HG02763 (cell line): ENCODE measurements around the gene NMNAT3.

ENCODE experiments used
- ATAC-seq: cut with Tn5 transposase; IDR thresholded peaks from one replicate; pipeline ENCODE4 v1.9.1; 2021; ENCODE audit warnings: mild to moderate bottlenecking, moderate library complexity; ENCODE audit not compliant: unreplicated experiment

The NMNAT3 gene

GRCh38 chr3:139677388-139678155 lies at the start of gene NMNAT3:
Gene NMNAT3 (minus strand): TSS chr3:139677972. CDS start chr3:139627724, 50,248 bp downstream.
- peak; percentile 95 for ATAC-seq

GRCh38 chr3:139721370-139721769 lies 43.6 kb upstream of the NMNAT3 start:
- ATAC-seq, result no peak

- ATAC-seq, result no peak
These were observed 40.6 kb upstream of the NMNAT3 start for GRCh38 chr3:139718415-139718814.

DNA sequence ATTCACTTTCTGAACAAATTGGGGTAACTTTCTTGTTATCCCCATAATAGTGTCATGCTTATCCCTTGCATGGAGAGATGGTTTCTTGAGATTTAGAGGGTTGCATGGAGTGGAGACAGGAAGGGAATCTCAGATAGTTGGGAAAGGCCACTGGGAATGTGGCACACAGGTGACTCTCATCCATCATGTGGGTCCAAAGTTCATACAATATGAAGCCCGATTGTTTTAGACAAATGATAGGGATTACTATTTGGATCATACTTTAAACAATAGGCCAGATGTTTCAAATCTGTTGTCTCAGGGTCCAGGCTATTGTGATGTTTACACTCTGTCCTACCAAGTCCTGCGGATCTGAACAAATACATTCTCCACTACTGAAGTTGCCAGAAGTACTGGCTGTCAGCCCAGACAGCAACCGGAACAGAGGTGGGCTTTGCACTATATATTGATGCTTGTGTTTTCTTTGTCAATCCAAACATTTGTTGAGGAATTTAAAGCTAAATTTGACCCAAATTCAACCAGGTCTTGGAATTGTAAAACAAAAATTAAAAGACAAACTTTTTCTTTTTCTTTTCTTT lies 39.2 kb upstream of the NMNAT3 start:
- no peak for ATAC-seq

GRCh38 chr3:139715743-139716360 lies 38.1 kb upstream of the NMNAT3 start:
- no peak for ATAC-seq

DNA sequence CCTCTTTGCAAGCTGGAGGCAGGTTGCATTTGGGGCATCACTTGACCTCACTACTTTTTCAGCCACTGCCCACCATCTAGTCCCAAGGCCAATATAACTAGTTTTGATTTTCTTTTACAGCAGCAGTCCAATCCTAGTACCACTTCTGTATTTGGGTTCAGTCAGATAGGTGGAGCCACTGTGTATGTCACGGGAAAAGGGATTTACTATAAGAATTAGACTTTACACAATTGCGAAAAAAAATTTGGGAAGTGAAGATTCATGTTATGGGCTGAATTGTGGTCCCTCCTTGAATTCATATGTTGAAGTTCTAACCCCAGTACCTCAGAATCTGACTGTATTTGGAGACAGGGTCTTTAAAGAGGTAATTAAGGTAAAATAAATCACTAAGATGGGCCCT lies 37.4 kb upstream of the NMNAT3 start:
- no peak for ATAC-seq

DNA sequence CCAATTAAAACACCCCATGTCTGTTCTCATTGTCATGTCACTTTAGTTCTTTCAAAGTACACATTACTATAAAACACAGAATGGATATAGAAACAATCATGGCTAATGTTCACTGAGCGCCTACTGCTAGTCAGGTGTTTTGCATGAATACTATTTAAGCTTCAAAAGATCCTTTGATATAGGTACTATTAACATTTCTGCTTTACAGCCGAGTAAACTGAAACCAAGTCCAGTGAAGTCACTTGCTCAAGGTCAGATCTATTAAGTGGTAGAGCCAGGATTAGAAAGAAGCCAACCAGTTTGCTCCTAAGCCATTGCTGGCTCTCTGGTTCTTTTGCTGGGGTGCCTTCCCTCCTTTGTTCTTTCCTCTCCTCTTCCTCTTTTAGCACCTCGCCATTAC lies 32.4 kb upstream of the NMNAT3 start:
- no peak for ATAC-seq

DNA sequence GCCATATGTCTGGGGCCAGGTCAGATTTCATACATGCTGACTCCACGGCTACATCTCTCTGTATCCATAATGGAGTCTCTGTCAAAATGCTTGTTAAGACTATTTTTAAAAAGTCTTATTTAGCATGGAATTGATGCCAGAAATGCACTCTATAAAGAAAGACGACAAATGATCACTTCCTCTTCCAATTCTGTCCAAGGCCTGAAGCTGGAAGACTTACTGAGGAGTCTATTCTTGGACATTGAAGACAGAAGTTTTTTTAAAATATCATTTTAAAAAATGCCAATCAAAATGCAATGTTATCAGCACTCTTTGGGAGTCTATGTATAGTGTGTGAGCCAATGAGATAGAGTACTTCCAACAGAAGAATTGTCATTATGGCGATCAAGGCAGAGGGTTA lies 27.9 kb upstream of the NMNAT3 start:
- ATAC-seq, result no peak

DNA sequence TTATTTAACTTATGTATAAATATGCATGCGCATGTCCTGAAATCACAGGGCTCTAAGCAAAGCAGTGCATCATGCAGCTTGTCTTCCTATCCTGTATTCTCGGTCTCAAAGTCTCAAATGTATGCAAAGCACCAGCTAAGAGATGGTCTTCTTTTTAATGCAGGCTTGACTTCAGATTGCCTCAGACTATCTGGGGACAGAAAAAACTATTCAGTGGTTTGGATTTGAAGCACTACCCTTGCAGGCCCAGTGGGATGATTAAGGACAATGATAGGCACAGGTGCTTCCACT lies 18.5 kb upstream of the NMNAT3 start:
- ATAC-seq, result no peak

DNA sequence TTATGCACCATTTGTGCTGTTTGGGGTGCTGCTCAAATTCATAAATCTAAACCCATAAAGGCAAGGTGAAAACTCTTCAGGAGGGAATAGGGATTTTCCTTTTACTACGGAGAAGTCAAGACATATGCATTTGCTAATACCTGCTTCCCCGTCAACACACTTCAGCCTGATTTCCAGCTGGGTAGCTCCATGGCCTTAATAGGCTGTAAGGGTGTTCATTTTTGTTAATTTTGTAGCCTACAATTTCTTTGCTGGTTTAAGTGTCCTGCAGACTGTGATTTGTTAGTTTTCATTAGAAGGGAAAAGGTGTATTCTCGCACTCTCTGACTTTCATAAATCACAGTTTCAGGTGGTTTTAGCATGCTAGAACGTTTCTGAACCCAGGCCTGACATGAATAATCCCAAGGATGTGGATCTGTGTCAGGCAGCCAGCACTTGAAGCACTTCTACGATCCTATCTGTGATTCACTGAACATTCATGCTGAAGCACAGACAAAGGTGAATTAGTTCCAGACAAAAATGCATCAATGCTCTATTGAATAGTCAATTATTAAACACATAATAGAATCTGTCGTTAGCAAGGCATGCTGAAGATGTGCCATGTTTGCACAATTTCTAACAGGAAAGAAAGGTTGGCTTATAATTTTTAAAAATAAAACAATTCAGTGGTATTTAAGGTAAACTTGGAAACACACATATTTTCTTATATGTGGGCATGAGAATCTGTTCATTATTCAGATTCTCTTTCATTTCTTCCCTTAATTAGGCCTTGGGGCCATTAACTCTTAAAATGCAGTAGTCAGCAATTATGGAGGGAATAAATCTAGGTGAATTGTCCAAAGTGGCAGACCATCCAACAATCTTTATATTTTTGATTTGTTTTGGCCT lies 17.9 kb upstream of the NMNAT3 start:
- ATAC-seq, result no peak

DNA sequence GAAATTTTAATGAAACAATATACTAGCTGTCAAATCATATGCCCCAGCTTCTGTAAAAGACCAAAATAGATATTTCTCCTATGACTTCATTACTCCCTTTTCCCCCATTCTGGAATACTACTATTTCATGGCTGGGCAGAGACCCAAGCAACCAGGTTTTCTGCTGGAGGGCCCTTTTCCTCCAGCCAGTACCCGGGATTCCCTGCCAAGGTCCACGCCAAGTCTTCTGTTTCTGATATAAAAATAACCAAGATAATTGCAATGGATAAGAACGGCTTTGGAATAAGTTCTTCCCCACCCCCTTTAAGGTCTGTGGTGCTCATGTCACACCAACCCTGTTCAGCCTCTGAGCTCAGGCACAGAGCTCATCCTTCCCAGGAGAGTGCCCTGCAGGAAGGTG lies 17.2 kb upstream of the NMNAT3 start:
- ATAC-seq, result no peak

DNA sequence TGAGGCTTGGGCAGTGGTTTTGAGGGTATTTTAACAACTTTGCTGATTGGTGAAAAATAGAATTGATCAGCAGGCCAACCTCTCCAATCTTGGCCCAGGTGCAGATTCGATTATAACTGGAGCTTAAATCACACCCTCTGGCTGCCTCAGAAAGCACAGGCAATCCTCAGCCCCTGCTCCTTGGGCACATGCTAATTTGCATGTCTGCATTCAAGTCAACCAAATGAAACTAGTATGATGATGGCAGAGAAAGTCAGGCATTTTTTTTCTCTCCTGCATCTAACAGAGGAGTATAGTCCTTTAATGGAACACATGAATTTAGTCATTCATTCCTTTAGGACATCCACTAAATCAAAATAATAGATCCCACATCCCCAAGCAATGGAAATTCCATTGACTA lies 16.8 kb upstream of the NMNAT3 start:
- ATAC-seq, result no peak

- no peak for ATAC-seq
These were observed 13.8 kb upstream of the NMNAT3 start for GRCh38 chr3:139691619-139692018.

- no peak for ATAC-seq
These were observed 12.0 kb upstream of the NMNAT3 start for GRCh38 chr3:139689708-139690228.

- no peak for ATAC-seq
These were observed 11.3 kb upstream of the NMNAT3 start for GRCh38 chr3:139689122-139689521.

- ATAC-seq, result no peak
These were observed 9.7 kb upstream of the NMNAT3 start for GRCh38 chr3:139687431-139687830.

GRCh38 chr3:139686624-139687023 lies 8.9 kb upstream of the NMNAT3 start:
- no peak for ATAC-seq

DNA sequence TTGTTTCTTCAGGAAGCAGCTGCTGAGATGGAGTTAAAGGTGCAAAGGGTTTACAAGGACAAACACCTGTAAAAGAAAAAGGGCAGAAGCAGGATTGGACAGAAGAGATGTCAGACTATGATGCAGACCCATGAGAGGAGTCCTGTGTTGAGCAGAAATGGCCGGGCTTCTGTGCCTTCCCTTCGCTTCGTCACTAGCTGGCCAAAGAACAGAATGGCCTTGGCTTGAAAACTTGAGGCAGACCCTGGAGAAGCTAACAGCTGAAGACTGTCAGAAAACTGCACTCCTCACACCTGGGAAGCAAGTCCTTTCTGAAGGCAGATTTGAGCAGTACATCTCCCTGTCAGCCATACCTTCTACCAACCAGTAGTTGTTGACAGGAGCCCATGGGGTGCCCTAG lies 8.4 kb upstream of the NMNAT3 start:
- ATAC-seq, result no peak

DNA sequence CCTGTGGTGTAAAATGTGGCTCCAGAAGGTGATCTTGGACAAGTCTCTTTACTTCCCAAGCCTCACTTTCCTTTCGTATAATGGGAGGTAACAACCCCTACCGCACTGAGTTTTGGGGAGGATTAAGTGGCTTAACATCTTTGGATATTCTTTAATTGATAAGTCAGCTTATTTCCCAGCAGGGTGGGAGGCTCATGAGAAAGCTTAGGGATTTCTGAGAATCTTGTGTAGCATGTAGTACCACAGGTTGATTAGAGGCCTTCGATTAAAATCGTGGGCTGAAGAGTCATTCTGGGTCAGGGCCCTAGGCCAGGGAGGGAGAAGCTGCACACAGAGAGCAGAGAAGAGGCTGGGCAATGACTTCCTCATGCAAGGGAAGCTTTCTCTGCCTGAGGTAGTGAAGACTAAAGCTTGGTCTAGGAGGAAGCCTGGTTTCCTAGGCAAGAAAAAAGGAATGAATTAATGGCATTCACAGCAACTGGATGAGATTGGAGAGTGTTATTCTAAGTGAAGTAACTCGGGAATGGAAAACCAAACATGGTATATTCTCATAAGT lies 1.5 kb upstream of the NMNAT3 start:
- ATAC-seq, result no peak

GRCh38 chr3:139676632-139677387 lies 962 bp downstream of the NMNAT3 start:
- no peak for ATAC-seq
